NOMO-1 treated with dmso at 0.1 percent for 144 hours (cell line): Measurements from ENCODE around the gene P4HA2.

ENCODE experiments used
- DNase-seq: peaks from one replicate; lab custom pipeline; 2025; ENCODE audit not compliant: unreplicated experiment; lab: John Stamatoyannopoulos, UW

Gene P4HA2

GRCh38 chr5:132251220-132251725 lies 23.6 kb upstream of the P4HA2 start:
- no peak for DNase-seq

DNA sequence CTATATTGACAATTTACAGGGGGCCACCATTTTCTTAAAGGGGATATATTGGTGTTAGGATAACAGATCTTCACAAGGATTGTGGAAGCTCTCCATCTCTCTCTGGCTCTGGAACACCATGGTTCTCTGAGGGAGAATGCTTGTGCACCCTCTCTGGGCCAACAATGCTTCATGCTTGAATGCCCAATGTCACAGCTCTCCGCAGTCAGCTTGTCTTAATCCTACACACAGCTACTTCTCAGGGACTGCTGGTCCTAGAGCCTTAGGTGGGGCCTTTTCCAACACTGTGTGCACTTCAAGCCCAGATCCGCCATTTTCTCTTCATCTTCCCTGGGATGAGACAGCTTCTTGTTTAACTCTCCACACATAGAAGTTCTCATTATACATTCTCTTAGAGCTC lies 22.9 kb upstream of the P4HA2 start:
- no peak for DNase-seq

- DNase-seq: no peak
These were observed 19.2 kb upstream of the P4HA2 start for GRCh38 chr5:132246806-132247205.

DNA sequence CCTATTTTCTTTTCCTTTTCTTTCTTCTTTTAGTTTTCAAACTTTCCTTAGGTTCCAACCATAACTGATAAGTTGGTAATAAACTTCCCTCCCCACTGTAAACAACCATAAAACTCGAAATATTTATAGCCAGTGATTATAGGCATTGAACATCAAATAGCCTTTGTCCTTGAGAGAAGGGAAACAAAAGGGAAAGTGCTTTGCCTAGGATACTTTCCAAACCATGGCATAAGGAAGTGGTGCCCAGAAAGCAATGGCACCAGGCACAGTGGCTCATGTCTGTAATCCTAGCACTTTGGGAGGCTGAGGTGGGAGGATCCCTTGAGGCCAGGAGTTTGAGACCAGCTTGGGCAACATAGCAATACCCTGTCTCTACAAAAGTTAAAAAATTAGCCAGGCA lies 17.9 kb upstream of the P4HA2 start:
- no peak for DNase-seq

- no peak for DNase-seq
These were observed 15.8 kb upstream of the P4HA2 start for GRCh38 chr5:132243366-132243977.

DNA sequence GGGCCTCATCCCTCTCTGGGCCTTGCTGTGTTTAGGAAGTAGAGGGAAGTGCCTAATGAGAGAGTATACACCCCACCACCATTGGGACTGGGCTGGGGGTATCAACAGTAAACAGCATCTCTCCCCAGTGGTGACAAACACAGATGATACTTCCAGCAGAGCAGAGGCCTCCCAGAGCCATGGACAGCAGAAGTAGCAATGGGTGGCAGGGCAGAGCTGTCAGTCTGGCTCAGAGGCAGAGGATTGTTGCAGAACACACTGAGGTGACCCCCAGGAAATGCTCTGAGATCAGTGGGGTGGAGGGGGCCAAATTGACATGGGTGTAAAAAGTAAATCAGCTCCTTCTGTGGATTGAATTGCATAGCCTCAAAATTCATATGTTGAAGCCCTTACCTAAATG lies 12.1 kb upstream of the P4HA2 start:
- no peak for DNase-seq

- DNase-seq: no peak
These were observed 11.3 kb upstream of the P4HA2 start for GRCh38 chr5:132238901-132239500.

GRCh38 chr5:132238169-132238744 lies 10.6 kb upstream of the P4HA2 start:
- peak; percentile 9 for DNase-seq

GRCh38 chr5:132237670-132238069 lies 10.0 kb upstream of the P4HA2 start:
- no peak for DNase-seq

DNA sequence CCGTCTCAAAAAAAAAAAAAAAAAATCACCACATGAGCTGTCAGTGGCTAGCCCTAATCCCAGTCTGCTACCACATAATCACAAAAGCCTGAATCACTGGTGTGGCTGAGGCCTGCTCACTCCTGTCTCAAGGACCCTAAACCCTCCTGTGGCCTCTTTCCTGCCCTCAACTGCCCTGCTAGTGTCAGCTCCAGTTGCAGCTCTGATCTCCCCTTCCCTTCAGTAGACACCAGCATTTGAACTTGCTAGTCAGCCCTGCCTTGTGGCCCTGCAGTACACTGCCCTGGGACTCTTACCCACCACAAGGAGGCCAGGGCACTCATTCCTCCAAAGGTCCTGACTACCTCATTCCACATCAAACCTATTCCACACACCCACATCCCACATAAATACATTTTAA lies 9.5 kb upstream of the P4HA2 start:
- DNase-seq: no peak

DNA sequence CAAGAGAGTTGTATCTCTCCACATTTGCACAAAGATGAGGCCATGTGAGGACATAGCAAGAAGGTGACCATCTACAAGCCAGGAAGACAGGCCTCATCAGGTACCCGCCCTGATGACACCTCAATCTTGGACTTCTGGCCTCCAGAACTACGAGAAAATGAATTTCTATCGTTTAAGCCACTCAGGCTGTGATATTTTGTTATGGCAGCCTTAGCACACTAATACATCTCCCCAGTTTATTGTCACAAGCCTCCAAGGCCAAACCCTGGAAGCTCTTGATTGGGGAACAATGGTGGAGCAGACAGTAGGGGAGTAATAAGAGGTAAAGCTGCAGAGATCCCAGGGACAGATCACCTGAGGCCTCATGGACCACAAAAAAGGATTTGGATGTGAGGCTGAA lies 7.7 kb upstream of the P4HA2 start:
- DNase-seq: no peak

DNA sequence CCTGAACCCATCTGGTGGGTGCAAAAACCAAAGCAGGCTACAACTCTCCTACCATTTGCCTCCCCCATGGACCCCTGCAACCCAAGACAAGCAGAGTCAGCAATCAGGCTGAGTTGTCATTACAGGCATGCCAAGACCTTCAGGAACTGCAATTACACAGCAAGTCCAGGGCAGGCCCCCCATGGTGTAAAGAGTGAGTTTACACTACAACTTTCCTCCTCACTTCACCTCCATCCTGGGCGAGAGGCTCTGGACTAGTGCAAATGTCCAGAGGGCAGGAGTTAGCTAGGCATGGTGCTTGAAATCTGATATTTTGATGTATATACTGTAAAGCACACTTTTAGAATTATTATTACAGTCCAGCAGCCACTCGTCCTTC lies 7.0 kb upstream of the P4HA2 start:
- DNase-seq: no peak

GRCh38 chr5:132233811-132234683 lies 6.4 kb upstream of the P4HA2 start:
- DNase-seq: no peak

- DNase-seq: no peak
These were observed 5.4 kb upstream of the P4HA2 start for GRCh38 chr5:132233081-132233480.

GRCh38 chr5:132232465-132232864 lies 4.8 kb upstream of the P4HA2 start:
- DNase-seq: no peak

DNA sequence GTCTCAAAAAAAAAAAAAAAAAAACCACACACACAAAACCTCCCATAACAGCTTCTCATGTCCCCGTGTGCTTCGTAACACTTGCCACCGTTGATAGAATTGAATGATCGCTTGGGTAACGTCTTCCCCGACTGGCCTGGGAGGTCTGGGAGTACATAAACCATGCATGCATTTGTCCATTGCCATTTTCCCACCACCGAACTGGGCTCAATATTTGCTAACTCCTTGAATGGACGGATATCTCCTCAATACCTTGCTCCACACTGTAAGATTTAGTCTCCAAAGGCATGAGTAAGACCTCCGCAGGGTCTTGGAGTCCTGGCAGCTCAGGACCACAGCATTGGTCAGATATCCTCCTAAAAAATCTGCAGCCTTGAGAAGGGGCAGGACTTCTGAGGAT lies 3.2 kb upstream of the P4HA2 start:
- DNase-seq: no peak

DNA sequence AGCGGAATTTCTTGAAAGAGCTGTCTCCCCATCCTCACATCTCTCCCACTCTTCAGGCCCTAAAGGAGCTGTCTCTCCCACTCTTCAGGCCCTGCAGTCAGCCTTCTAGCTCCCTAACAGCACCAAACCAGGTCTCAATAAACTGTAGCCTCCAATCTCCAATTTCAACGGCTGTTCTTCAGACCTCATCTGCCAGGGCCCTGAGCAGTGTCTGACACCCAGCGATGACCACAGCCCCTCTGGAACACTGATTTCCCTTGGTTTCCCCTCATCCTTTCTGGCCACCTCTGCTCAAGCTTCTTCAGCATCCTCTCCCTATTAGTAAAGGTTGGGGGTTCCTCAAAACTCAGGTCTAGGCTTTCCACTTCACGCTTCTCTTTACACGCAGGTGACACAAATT lies 1.6 kb upstream of the P4HA2 start:
- no peak for DNase-seq

DNA sequence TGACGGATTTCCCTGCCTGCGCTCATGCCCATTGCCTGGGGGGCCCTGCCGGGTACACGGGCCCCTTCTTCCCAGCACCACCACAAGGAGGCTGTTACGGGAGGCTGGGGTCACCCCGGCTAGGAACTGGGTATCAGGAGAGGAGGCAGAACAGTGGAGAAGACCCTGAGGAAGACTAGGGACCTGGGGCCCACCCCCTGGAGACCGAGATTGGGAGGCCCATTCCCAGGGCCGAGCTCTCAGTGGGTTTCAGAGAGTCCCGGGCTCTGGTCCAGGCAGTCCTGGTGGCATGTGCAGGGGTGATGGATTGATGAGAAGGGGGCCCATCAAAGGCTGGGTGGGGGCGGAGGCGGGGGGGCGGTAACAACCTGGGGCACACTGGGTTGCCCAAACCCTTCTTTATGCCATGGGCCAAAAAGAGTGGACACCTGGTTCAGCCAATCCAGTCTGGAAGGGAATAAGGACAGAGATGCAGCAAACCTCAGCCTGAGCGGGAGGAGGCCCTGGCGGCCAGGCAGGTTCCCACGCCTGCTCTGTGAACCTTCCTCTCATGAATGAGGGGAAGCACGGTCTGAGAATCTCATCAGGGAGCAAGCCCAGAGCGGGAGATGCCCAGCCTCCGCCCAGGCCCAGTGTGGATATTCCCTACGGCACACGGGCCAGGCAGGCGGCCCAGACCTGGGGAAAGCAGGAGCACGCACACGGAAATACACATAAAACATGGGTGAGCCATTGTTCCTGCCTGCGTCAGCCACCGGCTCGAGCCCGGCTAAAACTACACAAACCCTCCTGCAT lies 785 bp upstream of the P4HA2 start:
- DNase-seq: no peak

DNA sequence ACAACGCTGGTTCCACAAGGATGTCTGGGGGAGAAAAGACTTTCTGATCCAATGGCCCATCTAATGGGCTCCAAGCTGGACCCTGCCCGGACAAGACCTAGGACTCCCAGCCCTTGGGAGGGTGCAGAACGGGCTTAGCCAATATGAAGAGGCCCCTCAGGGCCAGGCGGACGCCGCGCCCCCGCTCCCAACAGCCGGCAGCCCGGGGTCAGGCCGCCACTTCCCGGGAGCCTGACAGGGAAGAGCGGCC lies 493 bp downstream of the P4HA2 start:
- no peak for DNase-seq

- no peak for DNase-seq
These were observed 978 bp downstream of the P4HA2 start for GRCh38 chr5:132226516-132227234.
